Panc1 (cell line): ENCODE measurements around the gene P2RY8. TPM values are rescaled to one million over a fixed set of nuclear protein-coding genes. Genes with fewer than 3 reads are reported as not detected.

ENCODE experiments used
- ATAC-seq: fragments of 200-7000 bp; cut with Tn5 transposase; 2 replicates; pipeline ENCODE4 v1.9.1; 2020; ENCODE audit warnings: mild to moderate bottlenecking, moderate library complexity
- BruUV-seq: library from RNA; stranded (reverse); fragments of 400-500 nt; replicated peaks from 2 replicates; lab custom pipeline; 2021; lab: Mats Ljungman, UMichigan
- CTCF ChIA-PET: fragments of 300-600 bp; sonication (Branson Sonifier 250); formaldehyde crosslinking; loops from one replicate; lab custom pipeline; 2022; ENCODE audit warnings: antibody characterized with exemption; lab: Charles Lee
- POLR2A ChIA-PET: fragments of 300-600 bp; sonication (Branson Sonifier 250); formaldehyde crosslinking; loops from one replicate; lab custom pipeline; 2022; ENCODE audit warnings: antibody characterized with exemption; lab: Charles Lee
- DNase-seq: peaks from one replicate; pipeline ENCODE4 v3.0.0-alpha.2; 2010; ENCODE audit warnings: low read depth, low spot score
- H3K27ac ChIP-seq: 2 replicates; pipeline ENCODE4 v1.5.1; 2011; ENCODE audit warnings: mild to moderate bottlenecking, low read length, inconsistent platforms
- H3K27me3 ChIP-seq: fragments of 200-500 bp; sonication (Bioruptor generic); 2 replicates; pipeline ENCODE4 v1.6.0; 2014; ENCODE audit warnings: low read length, inconsistent platforms; ENCODE audit not compliant: control insufficient read depth, insufficient read depth
- H3K36me3 ChIP-seq: fragments of 200-500 bp; sonication (Bioruptor generic); 2 replicates; pipeline ENCODE4 v1.5.1; 2014; ENCODE audit warnings: inconsistent platforms, mild to moderate bottlenecking, low read length, moderate library complexity; ENCODE audit not compliant: control insufficient read depth, insufficient read depth
- H3K4me1 ChIP-seq: 2 replicates; pipeline ENCODE4 v1.5.1; 2011; ENCODE audit warnings: inconsistent platforms, mild to moderate bottlenecking, low read length, moderate library complexity; ENCODE audit not compliant: control insufficient read depth, insufficient read depth
- H3K4me3 ChIP-seq, 2 experiments: 2 replicates each; pipeline ENCODE4 v1.5.1; 2011 to 2012; ENCODE audit warnings: low read depth in 2 of 2, low read length in 2 of 2, mild to moderate bottlenecking in 2 of 2, inconsistent platforms in 1 of 2, moderate library complexity in 1 of 2
- H3K9me3 ChIP-seq: fragments of 200-500 bp; sonication (Bioruptor generic); 2 replicates; pipeline ENCODE4 v1.5.1; 2014; ENCODE audit warnings: low read depth, mild to moderate bottlenecking, inconsistent platforms, low read length, moderate library complexity; ENCODE audit not compliant: control insufficient read depth, insufficient read depth
- POLR2AphosphoS5 ChIP-seq: IDR thresholded peaks from 2 replicates; pipeline ENCODE4 v1.6.1; 2012; ENCODE audit warnings: mild to moderate bottlenecking, low read depth, low read length, moderate library complexity
- SIN3A ChIP-seq: IDR thresholded peaks from 2 replicates; pipeline ENCODE4 v1.6.1; 2012; ENCODE audit warnings: low read depth, mild to moderate bottlenecking, low read length, moderate library complexity, borderline replicate concordance; ENCODE audit not compliant: insufficient read depth
- TCF7L2 ChIP-seq: IDR thresholded peaks from 2 replicates; pipeline ENCODE4 v1.6.1; 2011; ENCODE audit warnings: mild to moderate bottlenecking, low read depth, low read length, inconsistent platforms
- in situ Hi-C: cut with HindIII; loops from 2 replicates; pipeline ENCODE4 v1.10.0; 2016; ENCODE audit warnings: low sequenced_read_pairs, low pct_unique_long_range_greater_than_20kb
- intact Hi-C: fragments of 100-400 bp; cut with micrococcal nuclease; formaldehyde crosslinking; loops from one replicate; pipeline ENCODE4 v1.10.0; 2022; ENCODE audit not compliant: unreplicated experiment
- total RNA-seq: library from RNA; stranded (reverse); gene quantifications from one replicate; pipeline ENCODE4 v1.2.1, GENCODE V29; 2021; ENCODE audit not compliant: unreplicated experiment
- TF ChIP-seq, protein P1 (sequence below), 2 experiments: IDR thresholded peaks; 2 replicates each; pipeline ENCODE4 v1.6.1; 2011 to 2012; ENCODE audit warnings: low read depth in 2 of 2, control low read depth in 1 of 2, low read length in 1 of 2, mild to moderate bottlenecking in 1 of 2, moderate library complexity in 1 of 2; ENCODE audit not compliant: insufficient read depth in 1 of 2
- TF ChIP-seq, protein P2 (sequence below): fragments of 450-650 bp; IDR thresholded peaks from 2 replicates; pipeline ENCODE4 v1.5.1; 2017; ENCODE audit warnings: mild to moderate bottlenecking

The P2RY8 gene
- total RNA-seq, 1 experiment from 2014 or later: 0.18 TPM

DNA sequence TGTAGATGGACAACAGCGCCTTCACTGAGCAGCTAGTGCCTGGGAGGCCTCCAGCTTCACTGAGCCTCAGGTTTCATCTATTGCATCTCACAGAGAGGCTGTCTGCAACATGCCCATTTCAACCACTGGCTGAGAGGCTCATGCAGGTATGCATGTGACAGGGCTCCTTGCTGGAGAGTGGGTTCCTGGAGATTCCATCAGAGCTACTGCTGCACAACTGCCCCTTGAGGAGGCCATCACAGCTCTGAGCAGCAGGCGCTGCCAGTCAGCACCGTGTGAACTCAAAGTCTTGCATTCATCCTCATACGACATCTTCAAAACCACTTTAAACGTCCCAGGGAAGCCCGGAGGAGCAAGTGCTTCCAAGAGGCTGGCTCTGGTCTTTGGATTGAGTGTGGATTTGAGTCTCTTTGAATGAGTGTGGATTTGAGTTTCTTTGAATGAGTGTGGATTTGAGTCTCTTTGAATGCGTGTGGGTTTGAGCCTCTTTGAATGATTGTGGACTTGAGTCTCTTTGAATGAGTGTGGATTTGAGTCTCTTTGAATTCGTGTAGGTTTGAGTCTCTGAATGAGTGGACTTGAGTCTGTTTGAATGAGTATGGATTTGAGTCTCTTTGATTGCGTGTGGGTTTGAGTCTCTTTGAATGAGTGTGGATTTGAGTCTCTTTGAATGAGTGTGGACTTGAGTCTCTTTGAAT lies 8.7 kb downstream of the P2RY8 start:
- intact Hi-C loops: no loop called here
- ChIA-PET CTCF (no interaction called here), POLR2A (no interaction called here)
- TF ChIP-seq SIN3A (no peak), POLR2AphosphoS5 (no peak), TCF7L2 (no peak)
- TF ChIP-seq, protein P1, sequence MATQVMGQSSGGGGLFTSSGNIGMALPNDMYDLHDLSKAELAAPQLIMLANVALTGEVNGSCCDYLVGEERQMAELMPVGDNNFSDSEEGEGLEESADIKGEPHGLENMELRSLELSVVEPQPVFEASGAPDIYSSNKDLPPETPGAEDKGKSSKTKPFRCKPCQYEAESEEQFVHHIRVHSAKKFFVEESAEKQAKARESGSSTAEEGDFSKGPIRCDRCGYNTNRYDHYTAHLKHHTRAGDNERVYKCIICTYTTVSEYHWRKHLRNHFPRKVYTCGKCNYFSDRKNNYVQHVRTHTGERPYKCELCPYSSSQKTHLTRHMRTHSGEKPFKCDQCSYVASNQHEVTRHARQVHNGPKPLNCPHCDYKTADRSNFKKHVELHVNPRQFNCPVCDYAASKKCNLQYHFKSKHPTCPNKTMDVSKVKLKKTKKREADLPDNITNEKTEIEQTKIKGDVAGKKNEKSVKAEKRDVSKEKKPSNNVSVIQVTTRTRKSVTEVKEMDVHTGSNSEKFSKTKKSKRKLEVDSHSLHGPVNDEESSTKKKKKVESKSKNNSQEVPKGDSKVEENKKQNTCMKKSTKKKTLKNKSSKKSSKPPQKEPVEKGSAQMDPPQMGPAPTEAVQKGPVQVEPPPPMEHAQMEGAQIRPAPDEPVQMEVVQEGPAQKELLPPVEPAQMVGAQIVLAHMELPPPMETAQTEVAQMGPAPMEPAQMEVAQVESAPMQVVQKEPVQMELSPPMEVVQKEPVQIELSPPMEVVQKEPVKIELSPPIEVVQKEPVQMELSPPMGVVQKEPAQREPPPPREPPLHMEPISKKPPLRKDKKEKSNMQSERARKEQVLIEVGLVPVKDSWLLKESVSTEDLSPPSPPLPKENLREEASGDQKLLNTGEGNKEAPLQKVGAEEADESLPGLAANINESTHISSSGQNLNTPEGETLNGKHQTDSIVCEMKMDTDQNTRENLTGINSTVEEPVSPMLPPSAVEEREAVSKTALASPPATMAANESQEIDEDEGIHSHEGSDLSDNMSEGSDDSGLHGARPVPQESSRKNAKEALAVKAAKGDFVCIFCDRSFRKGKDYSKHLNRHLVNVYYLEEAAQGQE (IDR thresholded peaks at IDR 0.05; ENCODE audit: insufficient read depth in 1 of 2, low read depth in 2 of 2, low read length in 1 of 2): no peak
- TF ChIP-seq, protein P2, sequence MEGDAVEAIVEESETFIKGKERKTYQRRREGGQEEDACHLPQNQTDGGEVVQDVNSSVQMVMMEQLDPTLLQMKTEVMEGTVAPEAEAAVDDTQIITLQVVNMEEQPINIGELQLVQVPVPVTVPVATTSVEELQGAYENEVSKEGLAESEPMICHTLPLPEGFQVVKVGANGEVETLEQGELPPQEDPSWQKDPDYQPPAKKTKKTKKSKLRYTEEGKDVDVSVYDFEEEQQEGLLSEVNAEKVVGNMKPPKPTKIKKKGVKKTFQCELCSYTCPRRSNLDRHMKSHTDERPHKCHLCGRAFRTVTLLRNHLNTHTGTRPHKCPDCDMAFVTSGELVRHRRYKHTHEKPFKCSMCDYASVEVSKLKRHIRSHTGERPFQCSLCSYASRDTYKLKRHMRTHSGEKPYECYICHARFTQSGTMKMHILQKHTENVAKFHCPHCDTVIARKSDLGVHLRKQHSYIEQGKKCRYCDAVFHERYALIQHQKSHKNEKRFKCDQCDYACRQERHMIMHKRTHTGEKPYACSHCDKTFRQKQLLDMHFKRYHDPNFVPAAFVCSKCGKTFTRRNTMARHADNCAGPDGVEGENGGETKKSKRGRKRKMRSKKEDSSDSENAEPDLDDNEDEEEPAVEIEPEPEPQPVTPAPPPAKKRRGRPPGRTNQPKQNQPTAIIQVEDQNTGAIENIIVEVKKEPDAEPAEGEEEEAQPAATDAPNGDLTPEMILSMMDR: no peak
- no peak for DNase-seq
- no peak overlapping the region for H3K4me3 ChIP-seq
- H3K9me3 ChIP-seq: no peaks in the 10 kb centered on the region
- no peaks in the 10 kb centered on the region for H3K4me1 ChIP-seq
- in situ Hi-C loops: no loop called here
- H3K36me3 ChIP-seq: no peaks in the 10 kb centered on the region
- no peak for ATAC-seq
- no TSS peak for BruUV-seq
- no peaks in the 10 kb centered on the region for H3K27me3 ChIP-seq
- no peak overlapping the region for H3K27ac ChIP-seq

DNA sequence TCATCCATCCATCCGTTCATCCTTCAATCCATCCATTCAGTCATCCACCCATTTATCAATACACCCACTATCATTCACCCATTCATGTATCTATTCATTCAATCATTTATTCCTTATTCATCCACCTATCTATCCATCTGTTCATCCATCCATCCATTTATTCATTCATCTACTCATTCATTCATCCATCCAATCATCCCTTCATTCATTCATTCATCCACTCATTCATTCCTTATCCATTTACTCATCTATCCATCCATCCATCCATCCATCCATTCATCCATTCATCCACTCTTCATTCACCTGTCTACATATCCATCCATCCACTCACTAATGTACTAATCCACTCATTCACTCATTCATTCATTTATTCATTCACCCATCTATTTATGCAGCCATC lies 9.5 kb downstream of the P2RY8 start:
- TF ChIP-seq TCF7L2 (no peak), SIN3A (no peak), POLR2AphosphoS5 (no peak)
- TF ChIP-seq, protein P1 (IDR thresholded peaks at IDR 0.05; ENCODE audit: insufficient read depth in 1 of 2, low read depth in 2 of 2, low read length in 1 of 2): no peak
- BruUV-seq: no TSS peak
- no peak overlapping the region for H3K4me3 ChIP-seq
- intact Hi-C loops (no loop called here), in situ Hi-C loops (no loop called here)
- no peaks in the 10 kb centered on the region for H3K36me3 ChIP-seq
- POLR2A ChIA-PET: no interaction called here
- CTCF ChIA-PET: no interaction called here
- no peaks in the 10 kb centered on the region for H3K9me3 ChIP-seq
- H3K27ac ChIP-seq: no peak overlapping the region
- DNase-seq: no peak
- no peaks in the 10 kb centered on the region for H3K27me3 ChIP-seq
- no peaks in the 10 kb centered on the region for H3K4me1 ChIP-seq
- no peak for ATAC-seq
